Stromal cell of bone marrow (primary cell): ENCODE data around the gene PDGFA.

Source experiments
- DNase-seq: peaks from one replicate; pipeline ENCODE4 v3.0.0-alpha.2; 2012; ENCODE audit warnings: low read depth

The PDGFA gene

DNA sequence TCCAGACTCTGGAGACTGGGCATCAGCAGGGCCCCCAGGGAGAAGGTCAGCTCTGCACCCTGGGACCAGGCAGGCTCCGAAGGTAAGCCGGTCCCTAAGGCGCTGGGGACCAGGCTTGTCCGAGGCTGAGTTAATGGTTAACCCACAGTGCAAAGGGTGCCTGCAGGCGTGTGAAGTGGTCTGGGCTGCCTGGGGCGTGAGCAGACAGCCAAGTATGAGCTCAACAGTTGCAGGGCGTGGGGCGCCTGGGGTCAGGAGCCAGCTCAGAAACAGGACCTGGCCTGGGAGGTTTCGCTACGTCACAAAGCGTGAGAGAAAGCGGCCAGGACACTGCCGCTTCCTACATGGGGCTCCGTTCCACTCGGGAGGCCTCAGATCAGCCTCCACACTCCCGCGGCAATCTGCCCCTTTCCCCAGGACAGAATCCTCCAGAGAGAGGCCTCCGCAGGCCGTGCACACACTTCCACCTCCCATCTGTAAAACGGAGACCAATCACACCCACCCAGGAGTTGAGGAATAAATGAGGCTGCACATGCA lies 16.0 kb downstream of the PDGFA start:
- DNase-seq = no peak

GRCh38 chr7:502296-502695 lies 17.4 kb downstream of the PDGFA start:
- DNase-seq = no peak

GRCh38 chr7:501526-501925 lies 18.1 kb downstream of the PDGFA start:
- DNase-seq = no peak

DNA sequence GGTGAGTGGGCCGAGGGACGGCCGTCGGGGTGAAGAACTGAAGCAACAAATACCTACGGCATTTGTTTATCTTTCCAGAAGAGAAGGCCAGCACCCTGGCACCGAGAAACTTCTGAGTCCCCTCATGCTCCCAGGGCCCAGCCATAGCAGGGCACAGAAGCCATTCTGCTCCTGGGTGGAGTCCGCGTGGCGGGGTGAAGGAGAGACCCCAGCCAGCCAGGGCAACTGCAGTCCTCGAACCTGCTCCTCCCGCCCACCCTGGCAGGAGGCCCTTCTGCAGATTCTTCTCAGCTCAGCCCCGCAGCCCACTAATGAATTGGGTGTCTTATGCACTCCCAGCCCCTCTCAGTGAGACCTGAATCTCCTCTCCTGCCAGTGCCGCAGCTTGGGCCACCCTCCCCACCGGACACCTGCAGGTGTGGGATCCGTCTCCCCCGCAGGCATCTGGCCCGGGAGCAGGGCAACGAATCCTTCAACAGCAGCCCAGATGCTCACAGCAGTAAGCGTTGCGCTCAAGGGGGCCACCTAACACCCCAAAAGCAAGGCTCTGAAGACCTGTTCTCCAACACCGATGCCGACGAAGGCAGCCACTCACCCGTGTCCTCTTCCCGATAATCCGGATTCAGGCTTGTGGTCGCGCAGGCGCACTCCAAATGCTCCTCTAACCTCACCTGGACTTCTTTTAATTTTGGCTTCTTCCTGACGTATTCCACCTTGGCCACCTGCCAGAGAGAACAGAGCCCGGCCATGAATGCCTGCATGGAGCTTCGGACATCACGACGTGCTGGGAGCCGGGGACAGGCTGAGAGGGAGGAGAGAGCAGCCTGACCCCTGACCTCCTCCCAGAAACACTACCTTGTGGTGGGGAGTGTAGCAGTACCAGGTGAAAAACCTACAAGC lies 18.9 kb downstream of the PDGFA start:
- DNase-seq = no peak

DNA sequence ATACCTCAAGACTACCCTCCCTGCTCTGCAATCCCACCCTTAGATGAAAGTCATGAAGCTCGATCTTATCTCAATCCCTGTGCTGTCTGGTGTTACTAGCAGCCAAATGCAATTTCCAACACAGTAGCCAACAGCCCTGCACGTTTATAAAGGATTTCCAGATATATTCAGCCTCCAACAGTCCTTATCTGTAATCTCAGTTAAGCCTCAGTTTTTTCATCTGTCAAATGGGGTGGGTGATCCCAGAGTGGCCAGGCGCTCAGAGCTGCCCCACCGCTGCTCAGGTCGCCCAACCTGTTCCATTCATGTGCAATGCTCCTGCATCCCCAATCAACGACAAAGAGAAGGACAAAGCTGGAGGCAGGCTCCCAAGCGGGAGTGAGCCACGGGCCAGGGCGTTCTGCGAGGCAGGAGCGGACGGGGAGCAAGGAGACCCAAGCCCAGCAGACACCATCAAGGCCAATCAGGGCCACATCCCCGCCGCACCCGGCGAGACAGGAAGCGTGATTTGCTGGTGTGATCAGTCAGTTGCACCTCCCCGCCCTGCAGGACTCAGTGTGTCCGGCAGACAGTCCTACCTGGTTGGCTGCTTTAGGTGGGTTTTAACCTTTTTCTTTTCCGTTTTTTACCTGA lies 19.7 kb downstream of the PDGFA start:
- DNase-seq = no peak

GRCh38 chr7:498678-499641 lies 20.7 kb downstream of the PDGFA start:
- no peak for DNase-seq

- DNase-seq = no peak
These were observed 21.5 kb downstream of the PDGFA start for GRCh38 chr7:497946-498655.

DNA sequence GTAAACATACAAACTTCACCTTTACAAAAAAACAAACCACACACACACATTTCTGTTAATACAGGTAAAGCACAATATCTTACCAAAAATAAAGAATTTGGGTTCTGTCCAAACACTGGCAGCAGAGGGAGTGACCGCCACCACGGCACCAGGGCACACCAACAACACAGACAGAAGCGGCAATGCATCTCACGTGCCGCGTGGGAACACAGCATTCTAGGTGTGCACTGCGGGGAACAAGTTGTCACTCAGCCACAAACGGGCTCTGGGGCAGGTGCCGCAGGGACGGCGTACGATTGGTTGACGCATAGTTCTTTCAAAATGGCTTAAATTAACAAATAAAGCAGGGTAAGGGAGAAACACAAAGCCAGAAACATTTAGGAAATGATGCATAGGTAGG lies 22.3 kb downstream of the PDGFA start:
- no peak for DNase-seq

DNA sequence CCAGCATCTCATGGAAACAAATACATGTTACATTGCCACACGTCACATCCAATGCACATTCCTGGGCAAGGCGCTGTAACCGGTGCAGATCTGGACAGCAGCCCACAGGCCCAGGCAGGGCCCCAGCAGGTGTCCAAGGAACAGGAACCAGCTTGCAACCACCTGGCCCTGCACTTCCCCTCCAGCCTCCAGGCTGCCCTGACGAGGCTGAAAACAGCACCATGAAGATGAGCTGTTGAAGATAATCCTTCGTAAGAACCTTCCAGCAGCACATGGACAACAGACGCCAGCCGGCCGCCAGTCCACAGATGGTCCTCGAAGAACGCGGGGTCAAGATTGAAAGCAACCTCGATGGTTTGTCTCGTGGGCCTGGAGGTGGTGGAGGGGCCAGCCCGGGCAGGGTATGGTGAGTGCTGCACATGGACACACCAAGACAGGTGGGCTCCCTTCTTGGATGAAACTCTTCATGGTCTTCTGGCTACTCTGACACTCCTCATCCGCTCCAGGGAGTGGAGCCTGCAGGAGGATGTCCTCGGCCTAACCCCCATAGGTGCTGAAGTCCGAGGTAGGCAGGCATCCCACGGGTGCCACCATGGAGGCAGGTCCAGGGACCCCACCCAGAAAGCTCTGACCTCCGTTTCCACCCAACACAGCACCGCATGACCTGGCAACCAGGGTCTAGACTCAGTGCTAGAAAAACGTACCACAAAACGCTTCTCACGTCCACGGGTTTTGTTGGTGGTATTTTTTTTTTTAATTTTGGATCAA lies 22.9 kb downstream of the PDGFA start:
- DNase-seq = no peak

DNA sequence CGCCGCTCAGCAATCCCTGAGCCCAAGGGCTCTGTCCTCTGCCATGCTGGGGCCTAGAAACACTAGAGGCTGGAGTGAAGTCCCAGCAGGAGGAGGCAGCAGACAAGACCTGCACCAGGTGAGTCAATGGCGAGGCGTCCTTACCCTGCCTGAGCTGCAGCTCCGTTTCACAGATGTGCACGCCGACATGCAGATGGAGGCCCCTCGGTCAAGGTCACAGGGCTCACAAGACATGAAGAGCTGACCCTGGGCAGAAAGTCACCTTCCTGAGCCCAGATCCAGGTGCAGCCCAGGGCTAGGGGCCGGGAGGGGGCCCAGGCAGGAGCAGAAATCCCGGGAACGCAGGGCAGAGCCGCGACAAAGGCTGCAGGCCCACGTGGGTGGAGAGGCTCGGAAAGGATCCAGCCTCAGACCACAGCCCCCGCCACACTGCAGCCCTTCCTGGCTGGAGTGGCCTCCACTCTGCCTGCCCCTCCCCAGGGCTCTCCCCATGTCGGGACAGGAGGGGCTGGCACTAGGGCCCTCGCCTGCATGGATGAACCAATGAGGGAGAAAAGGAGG lies 23.8 kb downstream of the PDGFA start:
- DNase-seq = no peak

- no peak for DNase-seq
These were observed 24.3 kb downstream of the PDGFA start for GRCh38 chr7:495326-495725.

DNA sequence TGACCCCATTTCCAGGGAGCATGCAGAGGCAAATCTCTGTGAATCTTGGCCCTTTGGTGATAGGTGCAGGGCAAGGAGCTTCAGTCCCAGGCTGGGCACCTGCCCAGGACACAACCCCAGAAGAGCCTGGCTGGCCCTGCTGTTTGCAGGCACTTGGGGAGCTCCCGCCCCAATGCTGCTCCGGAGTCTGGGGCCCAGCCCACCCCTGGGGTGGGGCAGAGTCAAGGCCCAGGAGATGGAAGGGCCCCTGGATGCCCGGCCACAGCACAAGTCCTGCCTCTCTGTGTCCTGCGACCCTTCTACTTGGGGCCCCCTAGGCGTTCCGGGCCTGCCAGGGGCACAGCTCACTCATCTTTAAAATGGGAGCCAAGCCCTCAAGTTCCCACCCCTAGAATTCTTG lies 24.7 kb downstream of the PDGFA start:
- no peak for DNase-seq

DNA sequence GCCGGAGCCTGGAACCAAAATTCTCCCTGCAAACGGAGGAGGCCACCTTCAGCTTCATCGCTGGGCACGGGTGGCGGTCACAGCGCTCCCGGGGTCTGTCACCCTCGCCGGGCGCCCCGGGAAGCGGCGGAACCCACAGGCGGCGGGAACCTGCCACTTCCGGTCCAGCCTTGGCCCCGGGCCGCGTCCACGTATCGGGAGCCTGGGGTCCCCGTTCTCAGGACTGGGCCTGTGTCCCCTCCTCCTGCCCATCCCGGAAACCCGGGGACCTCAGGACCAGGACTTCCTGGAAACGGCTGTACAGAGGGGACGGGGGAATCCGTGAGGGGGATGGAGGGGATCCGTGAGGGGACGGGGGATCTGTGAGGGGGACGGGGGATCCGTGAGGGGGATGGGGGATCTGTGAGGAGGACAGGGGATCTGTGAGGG lies 25.4 kb downstream of the PDGFA start:
- no peak for DNase-seq

DNA sequence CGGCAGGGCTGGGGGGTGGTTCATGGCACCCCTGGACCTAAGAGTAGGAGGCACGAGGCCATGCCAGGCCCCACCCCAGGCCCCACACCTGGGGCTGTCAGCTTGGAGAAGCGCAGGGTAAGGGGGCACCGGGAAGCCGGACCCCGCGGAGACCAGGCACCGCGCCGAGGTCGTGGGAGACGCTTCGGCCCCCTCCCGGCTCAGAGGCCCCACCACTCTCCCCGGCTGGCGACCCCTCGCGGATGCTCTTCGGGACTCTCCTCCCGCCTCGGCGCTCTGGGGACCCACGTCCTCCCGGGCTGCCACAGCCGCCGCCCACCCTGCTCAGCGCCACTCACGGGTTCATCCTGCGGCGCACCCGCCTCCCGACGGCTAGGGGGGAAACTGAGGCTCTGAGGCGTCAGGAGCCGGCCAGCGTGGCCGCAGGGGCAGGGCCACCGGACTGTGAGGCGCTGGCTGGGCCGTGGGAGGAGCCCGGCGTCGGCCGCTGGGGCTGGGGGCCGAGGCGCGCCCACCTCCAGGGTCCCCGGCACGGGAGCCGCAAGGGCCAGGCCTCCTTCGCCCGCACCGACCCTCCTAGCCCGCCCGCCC lies 25.9 kb downstream of the PDGFA start:
- DNase-seq = no peak

- no peak for DNase-seq
These were observed 27.0 kb downstream of the PDGFA start for GRCh38 chr7:492714-493065.

GRCh38 chr7:491958-492713 lies 27.5 kb downstream of the PDGFA start:
- no peak for DNase-seq

DNA sequence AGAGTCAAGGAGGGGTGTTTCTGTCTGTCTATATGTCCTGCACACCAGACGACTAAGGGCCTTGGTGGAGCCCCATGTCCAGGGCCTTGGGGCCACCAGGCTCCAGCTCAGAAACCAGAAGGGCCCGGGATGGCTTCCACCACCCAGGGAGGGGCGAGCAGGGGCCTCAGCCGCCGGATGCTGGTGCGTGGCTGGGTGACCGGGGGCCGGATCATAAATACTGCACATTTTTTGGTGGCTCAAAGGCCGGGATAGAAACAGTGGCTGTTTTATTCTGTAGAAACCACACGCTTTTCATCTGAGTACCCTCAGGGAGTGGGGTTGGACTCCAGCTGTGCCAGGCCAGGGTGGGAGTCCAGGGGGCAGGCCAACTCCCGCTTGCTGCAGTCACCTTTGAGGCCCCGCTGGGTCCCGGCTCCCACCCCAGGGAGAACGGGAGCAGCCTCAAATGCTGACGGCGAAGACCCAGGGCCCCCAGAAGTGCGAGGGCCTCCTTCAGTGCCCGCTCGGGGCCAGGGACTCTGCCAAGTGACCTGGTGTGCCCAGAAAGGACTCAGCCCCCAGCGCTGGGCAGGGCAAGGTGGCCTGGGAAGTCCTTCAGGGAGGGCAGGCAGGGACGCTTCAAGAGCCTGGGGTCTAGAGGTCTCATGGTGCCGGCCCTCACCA lies 28.2 kb downstream of the PDGFA start:
- no peak for DNase-seq

- no peak for DNase-seq
These were observed 29.0 kb downstream of the PDGFA start for GRCh38 chr7:490461-491291.
